GM18520 (cell line): ENCODE data around the gene SLC16A3.

Source experiments
- ATAC-seq: cut with Tn5 transposase; IDR thresholded peaks from one replicate; pipeline ENCODE4 v1.9.1; 2021; ENCODE audit not compliant: unreplicated experiment

SLC16A3 gene

DNA sequence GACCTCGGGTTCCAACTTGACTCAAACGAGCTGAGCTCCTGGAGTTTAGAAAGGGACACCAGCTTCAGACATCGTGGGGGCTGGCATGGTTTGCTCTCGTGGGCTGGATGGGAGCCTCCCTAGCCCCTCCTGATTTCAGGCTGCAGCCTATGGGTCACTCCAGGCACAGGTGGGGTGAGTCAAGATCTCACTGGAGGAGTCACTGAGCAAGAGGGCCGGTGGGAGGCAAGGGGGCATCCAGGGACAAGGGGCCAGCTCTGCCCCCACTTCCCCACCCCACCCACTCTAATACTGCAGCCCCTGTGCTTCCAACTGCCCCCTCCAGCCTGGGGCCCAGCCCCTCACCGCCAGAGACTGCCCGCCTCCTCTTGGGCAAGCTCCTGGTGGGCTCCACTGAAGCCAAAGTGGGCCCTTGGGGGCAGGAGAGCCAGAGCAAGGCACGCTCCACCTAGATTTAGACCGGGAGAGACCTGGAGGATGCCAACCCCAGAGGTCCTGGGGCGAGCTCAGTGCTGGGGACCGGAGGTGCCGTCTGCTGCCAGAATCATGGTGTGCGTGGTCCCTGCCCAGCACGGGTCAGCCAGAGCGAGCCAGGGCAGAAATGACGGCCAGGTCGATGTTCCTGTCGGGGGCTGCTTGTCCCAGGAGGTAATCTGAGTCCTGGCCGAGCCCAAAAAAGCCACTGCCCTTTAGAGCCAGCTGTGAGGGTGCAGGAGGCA, 6.4 kb downstream of the SLC16A3 start:
- ATAC-seq = no peak

GRCh38 chr17:82235775-82236141, 6.9 kb downstream of the SLC16A3 start:
- no peak for ATAC-seq

DNA sequence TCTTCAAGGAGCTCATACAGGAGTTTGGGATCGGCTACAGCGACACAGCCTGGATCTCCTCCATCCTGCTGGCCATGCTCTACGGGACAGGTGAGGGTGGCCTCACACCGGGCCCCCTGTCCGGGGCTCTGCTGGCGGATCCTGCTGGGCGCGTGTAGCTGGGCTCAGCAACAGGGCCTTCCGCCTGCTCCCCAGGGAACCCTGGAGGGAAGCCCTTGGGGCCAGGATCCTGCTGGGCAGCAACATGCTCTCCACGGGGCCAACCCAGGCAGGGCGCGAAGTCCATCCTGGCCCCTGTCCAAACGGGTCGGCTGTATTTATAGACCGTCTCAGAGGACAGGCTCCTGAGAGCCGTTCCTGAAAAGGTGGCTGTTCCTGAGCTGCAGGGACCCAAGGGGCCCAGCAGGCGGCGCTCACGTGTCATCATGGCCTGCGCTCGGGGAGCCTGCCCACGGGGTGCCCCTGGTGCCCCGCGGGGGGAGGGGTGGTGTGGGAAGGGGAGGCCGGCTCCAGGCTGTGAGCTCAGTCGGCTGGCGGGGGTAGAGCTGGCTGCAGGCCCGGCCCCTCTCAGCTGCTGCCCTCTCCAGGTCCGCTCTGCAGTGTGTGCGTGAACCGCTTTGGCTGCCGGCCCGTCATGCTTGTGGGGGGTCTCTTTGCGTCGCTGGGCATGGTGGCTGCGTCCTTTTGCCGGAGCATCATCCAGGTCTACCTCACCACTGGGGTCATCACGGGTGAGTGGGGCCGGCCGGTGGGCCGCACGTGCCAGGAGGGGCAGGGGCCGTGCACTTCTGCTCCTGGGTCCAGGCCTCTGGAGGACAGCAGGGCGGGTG, 7.5 kb downstream of the SLC16A3 start:
- ATAC-seq = no peak

- ATAC-seq = no peak
Observed at GRCh38 chr17:82237083-82237745, 8.4 kb downstream of the SLC16A3 start.

DNA sequence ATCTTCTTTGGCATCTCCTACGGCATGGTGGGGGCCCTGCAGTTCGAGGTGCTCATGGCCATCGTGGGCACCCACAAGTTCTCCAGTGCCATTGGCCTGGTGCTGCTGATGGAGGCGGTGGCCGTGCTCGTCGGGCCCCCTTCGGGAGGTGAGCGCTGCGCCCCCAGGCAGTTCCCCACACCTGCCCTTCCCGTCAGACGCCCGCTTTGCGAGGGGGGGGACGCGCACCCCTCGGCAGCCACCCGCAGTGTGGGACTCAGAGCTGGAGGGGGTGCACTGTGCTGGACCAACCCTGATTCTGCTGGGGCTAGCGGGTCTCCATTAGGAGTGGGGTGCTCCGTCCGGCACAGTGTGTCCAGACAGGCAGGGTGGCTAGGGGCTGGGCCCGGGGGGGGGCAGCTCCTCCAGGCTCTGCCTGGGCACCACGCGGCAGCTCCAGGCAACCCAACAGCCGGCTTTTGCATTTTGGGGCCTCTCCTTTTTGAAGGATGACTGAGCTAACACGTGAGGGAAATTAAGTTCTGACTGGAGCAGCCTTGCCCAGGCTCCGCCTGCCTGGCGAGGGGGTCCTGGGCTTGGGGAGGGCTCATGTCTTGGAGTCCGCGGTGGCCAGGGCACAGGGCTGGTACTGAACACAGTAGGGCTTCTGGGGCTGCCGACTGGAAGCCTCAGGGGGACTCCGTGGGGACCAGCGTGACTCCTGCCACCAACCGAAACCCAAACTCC, 9.1 kb downstream of the SLC16A3 start:
- no peak for ATAC-seq

- ATAC-seq = no peak
Observed at GRCh38 chr17:82238472-82239201, 9.8 kb downstream of the SLC16A3 start.

GRCh38 chr17:82239401-82239925, 10.6 kb downstream of the SLC16A3 start:
- ATAC-seq = no peak

DNA sequence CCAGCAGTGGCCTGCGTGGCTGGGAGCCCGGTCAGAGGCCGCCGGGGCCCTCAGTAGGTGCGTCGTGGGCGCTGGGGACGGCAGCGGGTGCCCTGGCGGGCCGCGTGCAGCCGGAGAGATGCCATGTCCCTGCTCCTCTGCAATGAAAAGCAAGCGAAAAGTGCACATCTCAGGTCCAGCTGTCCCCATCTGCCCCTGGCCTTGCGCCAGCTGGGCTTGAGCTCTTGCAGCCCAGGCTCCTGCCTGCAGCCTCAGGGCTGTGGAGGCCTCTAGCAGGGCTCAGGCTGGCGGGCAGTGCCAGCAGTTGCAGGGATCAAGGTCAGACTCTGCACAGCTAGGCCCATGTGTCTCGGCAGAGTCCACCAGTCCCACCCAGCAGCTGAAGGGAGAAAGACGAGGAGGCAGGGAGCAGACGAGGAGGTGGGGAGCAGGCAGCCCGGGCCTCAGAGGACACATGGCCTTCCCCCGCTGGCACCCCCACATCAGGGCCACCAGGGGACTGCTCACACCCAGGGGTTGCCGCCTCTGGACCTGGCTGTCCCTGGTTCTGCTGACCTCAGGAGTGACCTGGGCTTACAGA, 11.2 kb downstream of the SLC16A3 start:
- ATAC-seq = no peak

- ATAC-seq = no peak
Observed at GRCh38 chr17:82240506-82241182, 11.8 kb downstream of the SLC16A3 start.

GRCh38 chr17:82241183-82241925, 12.5 kb downstream of the SLC16A3 start:
- ATAC-seq = no peak

- ATAC-seq = no peak
Observed at GRCh38 chr17:82241926-82242697, 13.3 kb downstream of the SLC16A3 start.

GRCh38 chr17:82242698-82242976, 13.8 kb downstream of the SLC16A3 start:
- ATAC-seq = no peak

DNA sequence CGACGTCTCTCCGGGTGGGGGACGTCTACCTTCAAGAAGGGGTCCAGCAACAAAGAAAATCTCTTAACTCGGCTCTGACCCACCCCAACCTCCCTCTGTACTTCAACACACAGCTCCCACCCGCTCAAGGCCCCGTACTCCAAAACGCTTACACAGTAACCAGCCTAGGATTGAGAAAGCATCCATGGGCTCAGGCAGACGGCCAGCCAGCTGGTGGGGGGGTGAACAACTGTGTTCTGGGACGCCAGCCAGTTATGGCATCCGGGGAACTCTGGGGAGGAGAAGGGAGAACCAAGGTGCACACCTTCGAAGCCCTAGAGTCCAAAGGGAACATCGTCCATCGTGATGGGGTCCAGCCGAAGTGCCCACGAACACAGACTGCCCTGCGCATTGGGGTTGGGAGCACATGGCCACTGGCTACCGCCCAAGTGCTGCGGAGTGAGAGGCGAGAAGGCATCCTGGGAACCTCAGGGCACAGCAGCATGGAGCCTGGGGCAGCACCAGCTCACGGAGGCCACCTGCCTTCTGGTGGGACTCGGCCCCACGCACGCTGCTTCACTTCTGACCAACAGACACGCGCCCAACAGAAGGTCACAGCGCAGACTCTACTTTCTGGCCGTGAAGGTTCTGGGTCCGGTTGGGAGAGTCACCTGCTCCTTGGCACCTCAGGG, 14.3 kb downstream of the SLC16A3 start:
- no peak for ATAC-seq

- ATAC-seq = no peak
Observed at GRCh38 chr17:82243648-82244412, 15.0 kb downstream of the SLC16A3 start.

- ATAC-seq = no peak
Observed at GRCh38 chr17:82244413-82245133, 15.7 kb downstream of the SLC16A3 start.
